ENCODE measurements around the gene STK39.

STK39 gene

DNA sequence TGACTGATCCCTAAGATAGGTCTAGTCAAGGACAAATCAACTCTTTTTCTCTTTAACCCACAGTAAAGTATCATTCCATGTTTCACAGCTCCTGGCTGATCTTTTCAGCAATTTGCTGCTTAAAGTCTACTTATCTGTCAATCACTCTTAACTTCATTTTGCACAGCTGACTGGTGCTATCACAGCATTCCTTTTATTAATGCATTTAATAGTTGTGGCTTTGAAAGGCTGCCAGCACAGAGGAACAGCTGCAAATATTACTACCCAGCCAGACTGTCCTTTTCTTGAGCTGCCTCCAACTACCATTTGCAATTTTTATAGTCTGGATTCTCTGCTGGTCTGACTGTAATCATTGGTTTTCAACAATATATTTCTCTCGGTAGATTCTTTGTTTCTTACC, 303.5 kb downstream of the STK39 start:
- FAIRE-seq, result no peak

DNA sequence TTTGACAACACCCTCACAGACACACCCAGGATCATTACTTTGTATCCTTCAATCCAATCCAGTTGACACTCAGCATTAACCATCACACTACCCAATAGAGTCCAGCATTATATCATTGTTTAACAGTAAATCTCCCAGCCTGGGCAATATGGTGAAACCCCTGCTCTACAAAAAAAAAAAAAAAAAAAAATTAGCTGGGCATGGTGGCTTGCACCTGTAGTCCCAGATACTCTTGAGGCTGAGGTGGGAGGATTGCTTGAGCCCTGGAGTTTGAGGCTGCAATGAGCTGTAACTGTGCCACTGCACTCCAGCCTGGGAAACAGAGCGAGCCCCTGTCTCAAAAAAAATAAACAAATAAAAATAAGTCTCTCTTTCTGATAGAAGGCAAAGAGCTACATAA, 304.0 kb downstream of the STK39 start:
- no peak for FAIRE-seq

DNA sequence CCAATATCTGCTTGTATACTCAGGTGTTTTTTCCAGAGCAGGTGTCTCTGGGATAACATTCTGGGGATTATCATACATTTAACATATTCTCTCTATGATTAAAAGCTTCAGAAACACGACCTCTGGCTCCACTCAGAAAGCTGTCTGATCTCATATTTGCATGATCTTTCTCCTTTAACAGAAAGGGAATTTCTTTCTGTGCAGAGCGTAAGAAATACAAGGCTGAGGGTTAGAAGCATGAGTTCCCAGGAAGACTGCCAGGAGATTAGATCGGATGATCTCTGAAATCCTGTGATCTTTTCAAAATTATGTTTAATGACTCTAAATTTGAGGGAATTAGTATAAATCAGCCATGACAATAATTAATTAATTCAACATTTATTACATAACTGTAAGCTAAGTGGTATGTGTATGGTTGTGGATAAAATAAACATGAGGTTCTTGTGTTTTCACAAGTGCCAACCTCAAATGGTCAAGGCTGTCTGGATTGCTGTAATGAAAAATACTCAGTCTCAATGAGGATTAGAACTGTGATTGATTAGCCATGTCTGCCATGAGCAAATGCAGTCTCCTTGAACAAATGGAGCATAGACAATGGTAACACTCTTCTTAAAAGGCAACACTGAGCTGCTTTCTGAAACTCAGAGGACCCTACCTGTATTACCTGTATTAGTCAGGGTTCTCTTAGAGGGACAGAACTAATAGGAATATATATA, 304.9 kb downstream of the STK39 start:
- no peak for FAIRE-seq

DNA sequence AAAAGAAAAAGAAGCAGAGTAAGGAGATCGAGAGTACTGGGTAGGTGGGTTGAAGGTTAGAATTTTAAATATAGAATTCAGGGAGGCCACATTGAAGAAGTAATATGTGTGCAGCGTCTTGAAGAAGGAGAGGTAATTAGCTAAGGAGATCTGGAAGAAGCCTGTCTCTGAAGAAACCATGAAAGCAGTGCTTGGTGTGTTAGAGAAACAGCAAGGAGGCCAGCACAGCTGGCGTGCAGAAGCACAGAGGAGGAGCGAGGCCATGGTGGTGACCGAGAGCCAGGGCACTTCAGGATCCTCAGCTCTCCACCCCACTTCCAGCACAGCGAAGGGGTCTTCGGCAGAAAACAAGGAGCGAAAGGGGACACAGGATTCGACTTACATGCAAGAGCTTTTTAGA, 305.8 kb downstream of the STK39 start:
- FAIRE-seq, result no peak

DNA sequence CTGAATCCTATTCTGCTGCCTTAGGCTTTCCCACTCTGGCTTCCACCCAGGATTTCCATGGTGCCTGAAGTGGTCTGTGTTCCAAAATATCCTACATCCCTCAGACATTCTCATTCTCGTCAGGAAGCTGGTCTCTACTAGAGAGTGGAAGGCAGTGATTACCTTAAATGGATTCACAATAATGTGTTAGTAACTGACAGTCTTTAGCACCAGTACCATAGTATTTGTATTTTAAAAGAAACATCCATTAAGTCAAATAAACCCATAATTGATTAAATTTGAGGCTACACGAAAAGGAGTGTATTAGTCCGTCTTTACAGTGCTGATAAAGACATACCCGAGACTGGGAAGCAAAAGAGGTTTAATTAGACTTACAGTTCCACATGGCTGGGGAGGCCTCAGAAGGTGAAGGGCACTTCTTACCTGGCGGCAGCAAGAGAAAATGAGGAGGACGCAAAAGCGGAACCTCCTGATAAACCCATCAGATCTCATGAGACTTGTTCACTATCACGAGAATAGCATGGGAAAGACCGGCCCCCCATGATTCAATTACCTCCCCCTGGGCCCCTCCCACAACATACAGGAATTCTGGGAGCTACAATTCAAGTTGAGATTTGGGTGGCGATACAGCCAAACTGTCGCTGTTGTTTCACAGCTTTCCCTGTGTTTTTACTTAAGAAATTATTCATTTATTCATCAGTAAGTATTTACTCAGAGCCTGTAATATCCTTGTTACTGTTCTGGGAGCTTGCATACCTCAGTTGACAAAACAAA, 306.5 kb downstream of the STK39 start:
- FAIRE-seq, result no peak

DNA sequence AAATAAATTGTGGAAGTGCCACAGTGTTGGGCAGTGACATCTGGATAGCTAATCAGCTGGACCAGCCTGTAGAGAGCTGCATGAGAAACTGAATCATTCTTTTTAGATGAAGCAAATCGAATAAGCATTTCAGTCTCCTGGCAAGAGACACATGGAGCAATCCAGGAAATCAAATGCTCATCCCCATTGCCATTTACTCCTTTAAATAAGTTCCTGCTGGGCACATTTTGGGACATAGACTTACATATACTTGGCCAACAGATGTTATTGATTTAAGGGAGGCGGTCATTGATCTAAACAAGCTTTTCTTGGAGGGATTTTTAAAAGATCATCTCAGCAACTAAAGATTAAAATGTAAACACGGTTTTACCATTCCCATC, 307.1 kb downstream of the STK39 start:
- FAIRE-seq, result no peak

DNA sequence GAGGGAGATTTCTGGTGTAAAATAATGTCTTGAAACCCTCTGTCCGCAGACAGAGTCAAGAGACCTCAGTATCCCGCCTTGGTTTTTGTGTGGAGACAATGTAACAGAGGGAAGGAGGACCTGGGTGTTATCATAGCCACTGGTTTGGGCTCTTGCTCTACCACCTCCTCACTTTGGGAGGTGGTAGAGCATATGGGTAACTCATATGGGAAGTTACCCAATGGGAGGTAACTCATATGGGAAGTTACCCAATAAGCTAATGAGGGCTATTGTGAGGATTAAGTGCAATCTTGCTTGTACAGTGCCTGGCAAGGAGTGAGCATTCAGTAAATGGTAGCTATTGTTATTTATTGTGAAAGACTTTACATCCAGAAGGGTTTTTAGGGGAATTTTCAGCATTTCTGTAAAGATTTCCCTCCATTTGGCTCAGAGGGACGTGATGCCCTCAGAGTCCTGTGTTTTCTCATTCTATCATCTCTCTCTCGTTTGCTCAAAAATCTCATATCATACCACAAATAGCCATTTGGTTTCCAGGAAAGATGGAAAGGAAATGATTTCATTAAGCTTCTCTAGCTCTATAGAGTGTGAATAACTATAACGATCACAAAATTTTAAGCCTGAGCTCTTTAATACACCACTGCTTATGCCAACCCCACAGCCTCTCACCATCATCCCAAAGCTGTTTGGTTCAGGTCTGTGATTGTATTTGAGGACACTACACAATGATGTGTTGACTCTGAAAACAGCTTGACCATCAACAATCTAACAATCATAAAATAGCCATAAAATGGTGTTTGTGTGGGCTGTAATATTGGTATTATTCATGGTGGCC, 307.7 kb downstream of the STK39 start:
- no peak for FAIRE-seq

DNA sequence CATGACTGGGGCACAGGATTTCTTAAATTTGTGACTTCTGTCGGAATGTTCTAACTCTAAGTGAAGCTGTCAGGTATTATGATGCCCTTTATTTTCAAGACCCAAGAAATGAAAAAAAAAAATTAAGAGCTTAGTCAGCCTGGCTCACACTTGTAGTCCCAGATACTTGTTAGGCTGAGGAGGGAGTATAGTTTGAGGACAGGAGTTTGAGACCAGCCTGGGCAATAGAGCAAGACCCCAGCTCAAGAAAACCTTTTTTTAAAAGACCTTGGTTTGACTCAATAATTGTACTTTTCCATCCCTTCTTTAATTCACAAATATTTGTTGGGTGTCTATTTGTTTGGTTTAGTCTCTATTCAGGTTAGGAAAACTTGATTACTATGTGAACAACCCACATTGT, 310.0 kb downstream of the STK39 start:
- no peak for FAIRE-seq

DNA sequence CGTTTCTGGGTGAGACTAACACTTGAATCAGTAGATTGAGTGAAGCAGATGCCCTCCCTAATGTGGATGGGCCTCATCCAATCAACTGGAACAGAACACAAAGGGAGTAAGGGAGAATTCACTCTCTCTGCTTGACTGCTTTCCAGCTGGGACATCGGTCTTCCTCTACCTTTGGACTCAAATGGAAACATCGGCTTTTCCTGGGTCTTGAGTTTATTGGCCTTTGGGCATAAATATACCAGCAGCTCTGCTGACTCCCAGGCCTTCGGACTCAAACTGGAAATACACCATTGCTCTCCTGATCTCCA, 311.6 kb downstream of the STK39 start:
- no peak for FAIRE-seq

DNA sequence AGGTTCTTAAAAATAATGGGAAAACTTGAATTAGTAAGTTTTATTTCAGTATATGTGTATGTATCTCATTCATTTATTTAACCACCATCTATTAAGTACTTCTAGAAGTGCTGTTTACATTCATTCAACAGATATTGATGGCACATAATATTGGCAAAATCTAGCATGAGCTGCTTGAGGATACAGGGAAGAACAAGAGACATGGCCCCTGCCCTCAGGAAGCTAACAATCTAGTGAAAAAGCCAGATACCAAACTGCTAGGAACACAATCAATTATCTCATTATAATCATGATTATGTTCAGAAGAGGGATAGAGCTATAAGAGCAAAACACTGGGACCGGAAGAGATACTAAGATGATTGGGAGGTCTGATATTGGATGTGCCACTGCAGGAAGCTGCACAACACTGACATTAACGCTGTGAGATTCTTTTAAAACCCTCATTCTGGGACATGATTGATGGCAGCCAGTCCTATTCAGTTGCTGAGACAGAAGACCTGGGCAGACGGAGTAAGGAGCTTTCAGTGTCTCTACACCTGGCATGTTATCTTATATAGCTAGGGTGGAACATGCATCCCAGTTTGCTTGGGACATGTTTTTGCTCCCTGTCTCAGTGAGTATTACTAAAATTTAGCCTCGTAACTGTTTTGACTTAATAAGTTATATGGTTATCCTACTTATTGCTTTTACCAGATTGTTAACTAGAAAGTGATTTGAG, 314.1 kb downstream of the STK39 start:
- FAIRE-seq, result no peak

DNA sequence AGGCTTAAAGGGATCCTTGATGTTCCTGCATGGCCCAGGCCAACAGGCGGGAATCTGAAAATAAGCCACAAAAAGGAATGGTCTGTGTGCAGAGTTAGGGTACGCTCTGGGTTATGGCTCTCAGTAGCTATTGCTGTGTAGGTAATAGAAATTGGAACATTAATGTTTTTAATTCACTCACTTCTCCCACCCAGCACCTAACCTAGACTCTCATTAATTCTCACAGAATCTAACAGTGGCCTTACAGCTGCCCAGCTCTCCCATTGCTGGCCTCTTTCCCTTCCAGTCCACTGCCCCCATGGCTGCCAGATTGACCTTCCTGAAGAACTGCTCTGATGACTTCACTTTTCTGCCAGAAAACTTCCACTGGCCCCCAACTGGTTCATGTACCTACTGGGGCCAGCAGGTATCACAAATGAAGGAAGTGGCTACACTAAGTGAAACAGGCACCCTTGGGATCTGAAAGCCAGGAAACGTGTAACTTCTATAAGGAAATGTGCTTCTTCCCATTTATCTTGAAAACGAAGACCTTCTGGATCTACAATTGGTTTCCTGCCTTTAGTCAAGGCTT, 315.2 kb downstream of the STK39 start:
- no peak for FAIRE-seq

DNA sequence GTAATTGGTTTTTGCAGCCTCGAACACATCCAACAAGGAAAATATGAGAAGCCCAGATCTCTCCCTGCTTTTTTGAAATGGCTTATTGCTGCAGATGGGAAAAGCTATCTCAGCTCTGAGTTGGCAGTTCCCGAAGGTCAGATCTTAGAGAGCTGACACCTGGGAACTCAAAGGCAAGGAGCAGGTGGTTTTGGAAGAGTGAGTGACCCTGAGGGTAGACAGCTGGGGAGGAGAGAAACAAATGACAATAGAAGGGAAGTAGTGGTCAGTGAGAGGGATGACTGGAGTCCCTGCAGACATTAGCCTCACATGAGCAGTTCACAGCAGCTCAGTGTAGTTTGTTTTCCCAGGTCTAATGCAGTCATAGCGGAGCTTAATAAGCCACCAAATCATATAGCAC, 317.9 kb downstream of the STK39 start:
- no peak for FAIRE-seq

DNA sequence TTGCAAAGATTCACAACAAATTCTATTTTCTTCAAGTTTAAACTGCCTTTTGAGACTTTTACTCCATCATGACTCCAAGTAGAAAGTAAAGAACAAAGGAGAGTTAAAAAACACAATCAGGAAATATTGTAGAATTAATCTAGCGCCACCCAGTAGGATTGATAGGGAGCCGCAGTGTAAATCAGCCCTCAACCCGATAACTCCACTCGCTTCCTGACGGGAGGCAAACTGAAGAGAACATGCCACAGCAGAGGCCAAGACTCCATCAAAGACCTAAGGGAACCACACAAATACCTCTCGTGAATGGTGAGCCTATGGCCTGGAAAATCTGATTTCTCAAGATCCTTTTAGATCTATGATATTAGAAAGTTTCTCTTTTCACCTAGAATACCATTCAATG, 319.0 kb downstream of the STK39 start:
- FAIRE-seq, result no peak

DNA sequence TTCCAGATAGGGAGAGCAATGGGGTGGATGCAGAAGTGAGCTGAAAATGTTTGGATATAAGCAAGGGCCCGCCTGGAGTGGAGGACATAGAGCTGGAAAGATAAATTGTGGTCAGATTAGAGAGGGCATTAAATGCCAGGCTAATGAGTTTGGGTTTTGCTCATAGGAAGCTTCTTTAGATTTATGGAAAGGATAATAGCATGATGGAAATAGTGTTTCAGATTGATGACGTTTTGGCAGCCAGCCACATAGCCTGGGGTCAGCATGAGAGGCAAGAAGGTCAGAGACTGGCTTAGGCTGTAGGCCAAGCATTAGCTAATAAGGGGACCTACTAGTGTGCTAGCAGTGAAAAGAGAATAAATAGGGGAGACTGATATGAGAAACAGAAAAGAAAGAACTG, 321.6 kb downstream of the STK39 start:
- no peak for FAIRE-seq

DNA sequence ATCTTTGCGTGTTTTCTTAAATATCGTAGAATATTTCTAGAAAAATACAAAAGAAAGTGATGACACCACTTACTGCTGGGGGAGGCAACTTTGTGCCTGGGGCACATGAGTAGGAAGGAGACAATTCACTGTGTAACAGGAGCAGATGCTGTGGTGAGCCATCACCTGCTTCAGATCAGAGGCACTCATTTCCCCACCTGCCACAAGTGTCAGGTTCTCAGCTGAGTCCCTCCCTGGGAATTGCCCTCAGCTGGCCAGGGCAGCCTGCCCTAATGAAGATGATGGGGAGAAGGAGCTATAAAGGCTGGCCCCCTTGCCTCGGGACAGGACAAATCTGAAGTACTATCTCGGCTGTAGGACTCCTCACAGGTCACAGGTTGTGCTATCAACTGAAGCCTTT, 322.8 kb downstream of the STK39 start:
- no peak for FAIRE-seq

DNA sequence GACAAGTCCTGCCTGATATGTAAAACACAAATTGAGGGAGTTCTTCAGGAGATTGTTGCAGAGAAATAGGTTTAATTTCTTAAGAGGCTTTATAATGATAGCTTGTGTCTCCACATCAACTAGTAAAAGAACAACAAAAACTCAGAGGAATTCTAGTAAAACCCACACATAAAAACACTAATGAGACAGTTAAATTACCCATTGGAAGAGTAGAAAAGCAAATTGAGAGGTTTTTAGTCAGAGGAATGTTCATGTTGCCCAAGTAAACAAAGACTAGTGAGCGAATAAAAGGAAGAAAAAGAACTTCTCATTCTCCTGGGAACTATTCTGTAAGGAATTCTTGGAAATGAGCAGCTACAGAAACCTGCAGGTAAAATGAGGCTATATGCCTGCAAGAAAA, 330.6 kb downstream of the STK39 start:
- no peak for FAIRE-seq

DNA sequence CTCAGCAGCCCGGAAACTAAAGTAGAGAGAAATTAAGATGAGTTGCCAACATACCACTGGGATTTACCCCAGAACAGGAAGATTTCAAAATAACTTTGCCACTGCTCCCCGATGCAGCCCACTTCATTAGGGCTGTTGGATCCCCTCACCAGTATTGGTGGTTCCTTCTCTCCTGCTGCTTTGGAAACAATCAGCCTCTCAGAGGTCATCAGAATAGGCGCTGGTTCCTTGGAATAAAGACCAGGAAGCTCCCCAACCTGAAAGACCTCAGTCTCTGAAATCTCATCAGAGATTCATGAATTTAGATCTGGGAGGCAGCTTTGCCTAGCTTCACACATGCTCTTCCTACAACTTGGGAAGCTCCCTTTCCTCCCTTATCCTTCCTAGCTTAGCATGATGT, 332.4 kb downstream of the STK39 start:
- no peak for FAIRE-seq

DNA sequence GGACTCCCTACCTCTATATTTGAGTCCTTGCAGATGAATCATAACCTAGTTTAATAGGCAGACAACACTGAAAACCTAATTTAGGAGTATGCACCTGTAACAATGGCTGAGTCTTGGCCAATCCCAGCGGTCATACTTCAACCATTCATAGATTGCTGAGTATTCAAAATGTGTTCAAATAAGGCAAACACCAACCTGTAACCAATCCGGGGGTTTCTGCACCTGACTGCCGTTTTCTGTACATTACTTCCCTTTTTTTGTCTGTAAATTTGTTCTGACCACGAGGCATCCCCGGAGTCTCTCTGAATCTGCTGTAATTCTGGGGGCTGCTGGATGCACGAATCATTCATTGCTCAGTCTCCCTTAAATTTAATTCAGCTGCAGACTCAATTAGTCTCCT, 338.6 kb downstream of the STK39 start:
- FAIRE-seq, result no peak

DNA sequence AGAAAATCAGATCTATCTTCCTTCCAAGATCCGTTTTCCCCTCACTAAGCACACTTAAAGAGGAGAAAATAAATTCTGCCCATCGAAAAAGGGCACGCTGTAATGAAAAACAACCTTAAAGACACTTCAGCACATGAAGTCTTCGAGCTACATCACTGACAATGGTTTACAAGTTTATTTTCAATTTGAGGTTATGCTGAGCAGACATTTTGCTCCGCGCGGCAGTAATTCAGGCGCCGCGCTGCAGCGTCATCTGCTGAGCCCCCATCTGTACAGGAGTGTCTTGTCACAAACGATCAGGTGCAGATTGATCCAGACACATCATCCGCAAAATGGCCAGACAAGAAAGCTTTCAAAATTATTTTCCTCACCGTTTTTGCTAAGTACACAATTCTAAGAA, 341.7 kb downstream of the STK39 start:
- no peak for FAIRE-seq

Measured in TTC549 (cell line).